ENCODE results near the gene PAIP2. TPM values are rescaled to one million over a fixed set of nuclear protein-coding genes. Genes with fewer than 3 reads are reported as not detected.

The PAIP2 gene
- total RNA-seq, 1 experiment from 2014 or later, result 108 TPM

GRCh38 chr5:139378101-139378825 is 36.6 kb downstream of the PAIP2 start:
- no TSS peak for BruUV-seq (replicated peaks)
- no peak overlapping the region for H3K9ac ChIP-seq (ENCODE audit: low read length)
- no peak overlapping the region for H3K4me3 ChIP-seq (replicated peaks in 1 of 2; ENCODE audit: low read depth in 1 of 2, low read length in 2 of 2)
- CTCF ChIA-PET, result no interaction called here
- H4K20me1 ChIP-seq (ENCODE audit: insufficient read depth), result no peaks in the 10 kb centered on the region
- DNase-seq (ENCODE audit: low read depth, low spot score) (no peak), ATAC-seq (no peak)
- intact Hi-C loops (cut with micrococcal nuclease), result loop anchor here (10.0 kb wide), 1 partner anchor 183 kb away; the partner anchor contains the start of gene SIL1
- no peak overlapping the region for H2AFZ ChIP-seq (ENCODE audit: low read depth, low read length, poor library complexity, severe bottlenecking)
- H3K4me1 ChIP-seq (ENCODE audit: control insufficient read depth in 1 of 2, insufficient read depth in 2 of 2, low read length in 2 of 2), result peaks cover 15 to 16% of the 10 kb centered on the region in 2 experiments
- H3K9me3 ChIP-seq (ENCODE audit: control insufficient read depth in 1 of 2, insufficient read depth in 1 of 2, low read depth in 1 of 2, low read length in 2 of 2), result no peaks in the 10 kb centered on the region
- no peak overlapping the region for H3K27ac ChIP-seq (ENCODE audit: low read depth, low read length)
- RAD21 ChIA-PET (ENCODE audit: low non-redundant PET in 1 of 2, low total read pairs in 2 of 2, uncharacterized antibody in 2 of 2, unreplicated experiment in 2 of 2), result no interaction called here
- no peaks in the 10 kb centered on the region for H3K9me2 ChIP-seq (ENCODE audit: insufficient read depth)
- H3K4me2 ChIP-seq (ENCODE audit: low read length), result no peak overlapping the region
- POLR2A ChIA-PET, result no interaction called here
- TF ChIP-seq YY1 (IDR thresholded peaks at IDR 0.05; ENCODE audit: extremely low read depth, insufficient replicate concordance, low read depth, low read length) (no peak), SRF (IDR thresholded peaks at IDR 0.05; ENCODE audit: low read depth) (no peak), ZFX (IDR thresholded peaks at IDR 0.05) (no peak), JUND (IDR thresholded peaks at IDR 0.05) (no peak), ZBTB33 (IDR thresholded peaks at IDR 0.05; ENCODE audit: extremely low read depth, insufficient replicate concordance, low read length) (no peak)
- no peaks in the 10 kb centered on the region for H3K27me3 ChIP-seq (ENCODE audit: insufficient read depth, low read length)
- no peaks in the 10 kb centered on the region for H3K36me3 ChIP-seq (ENCODE audit: control insufficient read depth in 1 of 2, insufficient read depth in 2 of 2, low read length in 2 of 2)
- H3K79me2 ChIP-seq (ENCODE audit: insufficient read depth, low read length), result no peaks in the 10 kb centered on the region

GRCh38 chr5:139378941-139379361 is 37.3 kb downstream of the PAIP2 start:
- DNase-seq (ENCODE audit: low read depth, low spot score) (no peak), ATAC-seq (no peak)
- no peak overlapping the region for H2AFZ ChIP-seq (ENCODE audit: low read depth, low read length, poor library complexity, severe bottlenecking)
- intact Hi-C loops (cut with micrococcal nuclease), result loop anchor here (10.0 kb wide), 1 partner anchor 184 kb away; the partner anchor contains the start of gene SIL1
- H3K9me3 ChIP-seq (ENCODE audit: control insufficient read depth in 1 of 2, insufficient read depth in 1 of 2, low read depth in 1 of 2, low read length in 2 of 2), result no peaks in the 10 kb centered on the region
- no peak overlapping the region for H3K9ac ChIP-seq (ENCODE audit: low read length)
- no peaks in the 10 kb centered on the region for H3K27me3 ChIP-seq (ENCODE audit: insufficient read depth, low read length)
- TF ChIP-seq EZH2 (IDR thresholded peaks at IDR 0.05) (no peak), ELF1 (IDR thresholded peaks at IDR 0.05; ENCODE audit: borderline replicate concordance, low read depth) (no peak), ZFX (IDR thresholded peaks at IDR 0.05) (no peak), EGR1 (IDR thresholded peaks at IDR 0.05; ENCODE audit: low read depth) (no peak), ZNF274 (IDR thresholded peaks at IDR 0.05; ENCODE audit: low read depth, low read length) (no peak), JUND (IDR thresholded peaks at IDR 0.05) (no peak), SIN3A (IDR thresholded peaks at IDR 0.05; ENCODE audit: low read depth) (no peak), TCF7L2 (IDR thresholded peaks at IDR 0.05; ENCODE audit: borderline replicate concordance, extremely low read depth, insufficient read depth, insufficient read length) (no peak)
- BruUV-seq (replicated peaks), result no TSS peak
- no peaks in the 10 kb centered on the region for H3K79me2 ChIP-seq (ENCODE audit: insufficient read depth, low read length)
- RAD21 ChIA-PET (ENCODE audit: low non-redundant PET in 1 of 2, low total read pairs in 2 of 2, uncharacterized antibody in 2 of 2, unreplicated experiment in 2 of 2), result no interaction called here
- no peak overlapping the region for H3K4me3 ChIP-seq (replicated peaks in 1 of 2; ENCODE audit: low read depth in 1 of 2, low read length in 2 of 2)
- H3K4me2 ChIP-seq (ENCODE audit: low read length), result no peak overlapping the region
- no peak overlapping the region for H3K27ac ChIP-seq (ENCODE audit: low read depth, low read length)
- H3K9me2 ChIP-seq (ENCODE audit: insufficient read depth), result no peaks in the 10 kb centered on the region
- CTCF ChIA-PET, result no interaction called here
- H3K36me3 ChIP-seq (ENCODE audit: control insufficient read depth in 1 of 2, insufficient read depth in 2 of 2, low read length in 2 of 2), result no peaks in the 10 kb centered on the region
- H4K20me1 ChIP-seq (ENCODE audit: insufficient read depth), result no peaks in the 10 kb centered on the region
- POLR2A ChIA-PET, result no interaction called here
- H3K4me1 ChIP-seq (ENCODE audit: control insufficient read depth in 1 of 2, insufficient read depth in 2 of 2, low read length in 2 of 2), result peaks cover 8 to 16% of the 10 kb centered on the region in 2 experiments

Data from HCT116 (cell line).